Kidney (tissue), 14 donors: ENCODE results near the gene NKX1-1. TPM values are rescaled to one million over a fixed set of nuclear protein-coding genes. Genes with fewer than 3 reads are reported as not detected.
"Not testable (repeated sequence)": the region's sequence is repeated elsewhere in the genome, so short reads cannot be mapped to it uniquely, and the experiment has no call there.

Experiments
- DNase-seq, 5 donors: peaks; one replicate each; pipeline ENCODE4 v3.0.0-alpha.2; 2013 to 2020
- FAIRE-seq: peaks from 2 replicates; lab custom pipeline; 2012; peaks lifted over from hg19 to GRCh38; lab: Jason Lieb, UNC
- H3K27ac ChIP-seq, 2 donors: one replicate each; pipeline ENCODE4 v1.7.0; 2013; ENCODE audit warnings: low read depth in 2 of 2, low read length in 2 of 2, inconsistent platforms in 1 of 2
- H3K27me3 ChIP-seq: one replicate; pipeline ENCODE4 v1.7.1; 2013; ENCODE audit warnings: low read length, inconsistent platforms; ENCODE audit not compliant: control insufficient read depth, insufficient read depth
- H3K36me3 ChIP-seq, 3 donors: one replicate each; pipeline versions ENCODE4 v1.7.0 to v1.7.1; 2013; ENCODE audit warnings: low read length in 3 of 3, control low read depth in 1 of 3, inconsistent platforms in 1 of 3; ENCODE audit not compliant: insufficient read depth in 3 of 3, control insufficient read depth in 2 of 3
- H3K4me1 ChIP-seq, 3 donors: one replicate each; pipeline versions ENCODE4 v1.7.0 to v1.7.1; 2013; ENCODE audit warnings: low read length in 3 of 3, inconsistent platforms in 1 of 3, low read depth in 1 of 3; ENCODE audit not compliant: control insufficient read depth in 2 of 3, insufficient read depth in 2 of 3
- H3K4me3 ChIP-seq, 3 donors: one replicate each; pipeline versions ENCODE4 v1.7.0 to v1.8.1; 2013; ENCODE audit warnings: low read length in 3 of 3, control low read depth in 1 of 3, inconsistent platforms in 1 of 3
- H3K9ac ChIP-seq, 3 donors: one replicate each; pipeline versions ENCODE4 v1.7.0 to v1.7.1; 2013; ENCODE audit warnings: low read length in 3 of 3, control low read depth in 1 of 3, inconsistent platforms in 1 of 3
- H3K9me3 ChIP-seq, 3 donors: one replicate each; pipeline versions ENCODE4 v1.7.0 to v1.7.1; 2013; ENCODE audit warnings: low read length in 3 of 3, control low read depth in 1 of 3, inconsistent platforms in 1 of 3; ENCODE audit not compliant: control insufficient read depth in 2 of 3, insufficient read depth in 1 of 3
- CTCF ChIP-seq: IDR thresholded peaks from 3 replicates; pipeline ENCODE4 v1.5.1; 2012; ENCODE audit warnings: mild to moderate bottlenecking, moderate library complexity, borderline replicate concordance; ENCODE audit not compliant: insufficient read depth; ENCODE audit errors: extremely low read depth
- intact Hi-C: fragments of 100-400 bp; cut with DNase I; formaldehyde crosslinking; loops from one replicate; pipeline ENCODE4 v1.11.1; 2022
- polyA plus RNA-seq: library from polyadenylated mRNA; stranded (reverse); fragments of 350-450 nt; fragmentation: Illumina TruSeq; extraction: RNeasy Lipid Tissue Mini Kit (QIAGEN cat#74804); gene quantifications from one replicate; pipeline ENCODE4 v1.2.3, GENCODE V29; 2014; ENCODE audit warnings: low read depth, low replicate concordance; ENCODE audit not compliant: insufficient read depth
- total RNA-seq: library from RNA; stranded (reverse); fragmentation: NEBNext Ultra II Directional; extraction: Animal tissue kit (Norgen Biotek cat#: 25700); gene quantifications from one replicate; pipeline ENCODE4 v1.2.1, GENCODE V29; 2021
- donor health status: control.
- donor health status: control.
- donor health status: control.
- donor health status: control.
- donor health status: control.
- donor health status: DM: yes; HTN: yes; CAD: no.
- donor health status: Normal renal cell carcinoma (clear cell type).

The NKX1-1 gene
- total and polyA plus RNA-seq, 2 donors from 2014 or later, result not detected

- Histone ChIP-seq H3K4me1 (no peaks in the 10 kb centered on the region), H3K4me3 (no peak overlapping the region), H3K27ac (no peak overlapping the region), H3K9me3 (peaks cover 0 to 4% (median 0%) of the 10 kb centered on the region in 3 donors), H3K36me3 (peaks cover 0 to 5% (median 4%) of the 10 kb centered on the region in 3 donors), H3K9ac (no peak overlapping the region), H3K27me3 (peaks cover 8% of the 10 kb centered on the region)
- peak in 2 of 5 donors; percentile 19 to 51 for DNase-seq
- intact Hi-C loops, result no loop called here
- no peak for FAIRE-seq
- TF ChIP-seq CTCF, result no peak
These were observed 9.3 kb downstream of the NKX1-1 start for GRCh38 chr4:1396806-1397455.

- FAIRE-seq (no peak), DNase-seq (peak in 2 of 5 donors; percentile 23 to 43)
- no peak overlapping the region for H3K4me3 ChIP-seq
- H3K36me3 ChIP-seq, result peaks cover 0 to 5% (median 4%) of the 10 kb centered on the region in 3 donors
- no peak for TF ChIP-seq CTCF
- H3K9me3 ChIP-seq, result peaks cover 0 to 4% (median 0%) of the 10 kb centered on the region in 3 donors
- intact Hi-C loops, result no loop called here
- no peak overlapping the region for H3K27ac ChIP-seq
- no peak overlapping the region for H3K9ac ChIP-seq
- H3K4me1 ChIP-seq, result no peaks in the 10 kb centered on the region
- peaks cover 3% of the 10 kb centered on the region for H3K27me3 ChIP-seq
These were observed 10.1 kb downstream of the NKX1-1 start for GRCh38 chr4:1395941-1396805.

- FAIRE-seq, H3K9ac ChIP-seq, H3K4me1 ChIP-seq, H3K27me3 ChIP-seq, H3K36me3 ChIP-seq, H3K27ac ChIP-seq, H3K9me3 ChIP-seq, H3K4me3 ChIP-seq, intact Hi-C loops: not testable (repeated sequence)
- peak in 1 of 5 donors; percentile 41 for DNase-seq
These were observed 10.8 kb downstream of the NKX1-1 start for GRCh38 chr4:1395389-1395820.

GRCh38 chr4:1394554-1395388 lies 11.5 kb downstream of the NKX1-1 start:
- H3K9me3 ChIP-seq, result not testable (repeated sequence)
- peak in 1 of 5 donors; percentile 15 for DNase-seq

More at GRCh38 chr4:1394554-1395388, 11.5 kb downstream of the NKX1-1 start:
- H3K4me3 ChIP-seq, H3K9ac ChIP-seq, H3K27ac ChIP-seq, FAIRE-seq, H3K36me3 ChIP-seq, H3K27me3 ChIP-seq, H3K4me1 ChIP-seq, intact Hi-C loops: not testable (repeated sequence)
